KMS-11 (cell line): ENCODE results near the gene MYO5C.

Experiments used
- H2AFZ ChIP-seq: fragments of 200-600 bp; sonication (generic); 2 replicates; pipeline ENCODE4 v1.6.1; 2016; ENCODE audit warnings: antibody characterized with exemption, mixed run types, low read depth
- H3K27ac ChIP-seq: fragments of 200-600 bp; sonication (generic); 2 replicates; pipeline ENCODE4 v1.6.1; 2016; ENCODE audit warnings: mild to moderate bottlenecking, mixed run types
- H3K27me3 ChIP-seq: fragments of 200-600 bp; sonication (generic); 2 replicates; pipeline ENCODE4 v1.6.1; 2017; ENCODE audit warnings: mild to moderate bottlenecking, low read depth, mixed run types, moderate library complexity; ENCODE audit not compliant: insufficient read depth
- H3K36me3 ChIP-seq: fragments of 200-600 bp; sonication (generic); 2 replicates; pipeline ENCODE4 v1.6.1; 2017; ENCODE audit warnings: mild to moderate bottlenecking, mixed run types; ENCODE audit not compliant: insufficient read depth
- H3K4me1 ChIP-seq: fragments of 200-600 bp; sonication (generic); 2 replicates; pipeline ENCODE4 v1.6.1; 2016; ENCODE audit warnings: mild to moderate bottlenecking, low read depth, mixed run types; ENCODE audit not compliant: poor library complexity, severe bottlenecking
- H3K4me2 ChIP-seq: fragments of 200-600 bp; sonication (generic); 2 replicates; pipeline ENCODE4 v1.7.0; 2016; ENCODE audit warnings: mild to moderate bottlenecking, mixed run types
- H3K4me3 ChIP-seq: fragments of 200-600 bp; sonication (generic); IDR thresholded peaks from 2 replicates; pipeline ENCODE4 v1.6.1; 2017; ENCODE audit warnings: low read depth, low read length, mixed read lengths; ENCODE audit not compliant: insufficient read depth
- H3K79me2 ChIP-seq: fragments of 200-600 bp; sonication (generic); 2 replicates; pipeline ENCODE4 v1.6.1; 2016; ENCODE audit warnings: low read depth, mixed run types; ENCODE audit not compliant: insufficient read depth
- H3K9ac ChIP-seq: fragments of 200-600 bp; sonication (generic); 2 replicates; pipeline ENCODE4 v1.6.1; 2016; ENCODE audit warnings: mild to moderate bottlenecking, mixed run types
- H4K20me1 ChIP-seq: fragments of 200-600 bp; sonication (generic); 2 replicates; pipeline ENCODE4 v1.6.1; 2016; ENCODE audit warnings: mild to moderate bottlenecking, mixed run types; ENCODE audit not compliant: insufficient read depth
- CTCF ChIP-seq: fragments of 200-600 bp; sonication (generic); conservative IDR thresholded peaks from 2 replicates; pipeline ENCODE4 v1.6.1; 2017; ENCODE audit warnings: low read depth, mild to moderate bottlenecking, antibody characterized with exemption, low read length, moderate library complexity, mixed read lengths

Gene MYO5C

DNA sequence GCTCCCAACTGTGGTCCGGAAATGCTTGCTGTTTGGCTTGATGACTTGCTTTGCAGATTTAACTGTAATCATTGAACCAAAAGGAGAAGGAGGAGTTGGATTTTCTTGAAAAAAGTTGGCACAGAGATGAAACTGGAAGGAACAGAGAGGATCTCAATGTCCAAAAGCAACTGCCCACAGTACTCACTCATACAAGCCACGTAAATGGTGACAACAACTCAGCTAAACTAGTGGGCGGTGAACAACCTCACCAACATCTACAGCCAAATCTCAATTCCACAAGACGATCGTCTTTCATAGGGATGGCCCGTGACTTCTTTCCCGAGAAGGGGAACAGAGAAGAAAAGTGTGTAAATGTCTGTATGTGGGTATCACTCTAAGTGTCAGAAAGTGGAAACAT, 48.1 kb downstream of the MYO5C start:
- Histone ChIP-seq H3K36me3 (no peaks in the 10 kb centered on the region), H3K4me1 (peaks cover 10% of the 10 kb centered on the region), H3K4me2 (no peak overlapping the region), H3K27me3 (no peaks in the 10 kb centered on the region), H3K4me3 (no peak overlapping the region), H3K9ac (no peak overlapping the region), H4K20me1 (no peaks in the 10 kb centered on the region), H3K79me2 (no peaks in the 10 kb centered on the region), H3K27ac (no peak overlapping the region), H2AFZ (no peak overlapping the region)
- TF ChIP-seq CTCF: no peak

GRCh38 chr15:52246686-52247431, 48.7 kb downstream of the MYO5C start:
- no peak overlapping the region for H3K4me3 ChIP-seq
- no peak overlapping the region for H3K27ac ChIP-seq
- H4K20me1 ChIP-seq: no peaks in the 10 kb centered on the region
- no peak overlapping the region for H3K9ac ChIP-seq
- peaks cover 10% of the 10 kb centered on the region for H3K4me1 ChIP-seq
- H2AFZ ChIP-seq: no peak overlapping the region
- no peak overlapping the region for H3K4me2 ChIP-seq
- TF ChIP-seq CTCF: no peak
- H3K27me3 ChIP-seq: no peaks in the 10 kb centered on the region
- H3K36me3 ChIP-seq: no peaks in the 10 kb centered on the region
- no peaks in the 10 kb centered on the region for H3K79me2 ChIP-seq

DNA sequence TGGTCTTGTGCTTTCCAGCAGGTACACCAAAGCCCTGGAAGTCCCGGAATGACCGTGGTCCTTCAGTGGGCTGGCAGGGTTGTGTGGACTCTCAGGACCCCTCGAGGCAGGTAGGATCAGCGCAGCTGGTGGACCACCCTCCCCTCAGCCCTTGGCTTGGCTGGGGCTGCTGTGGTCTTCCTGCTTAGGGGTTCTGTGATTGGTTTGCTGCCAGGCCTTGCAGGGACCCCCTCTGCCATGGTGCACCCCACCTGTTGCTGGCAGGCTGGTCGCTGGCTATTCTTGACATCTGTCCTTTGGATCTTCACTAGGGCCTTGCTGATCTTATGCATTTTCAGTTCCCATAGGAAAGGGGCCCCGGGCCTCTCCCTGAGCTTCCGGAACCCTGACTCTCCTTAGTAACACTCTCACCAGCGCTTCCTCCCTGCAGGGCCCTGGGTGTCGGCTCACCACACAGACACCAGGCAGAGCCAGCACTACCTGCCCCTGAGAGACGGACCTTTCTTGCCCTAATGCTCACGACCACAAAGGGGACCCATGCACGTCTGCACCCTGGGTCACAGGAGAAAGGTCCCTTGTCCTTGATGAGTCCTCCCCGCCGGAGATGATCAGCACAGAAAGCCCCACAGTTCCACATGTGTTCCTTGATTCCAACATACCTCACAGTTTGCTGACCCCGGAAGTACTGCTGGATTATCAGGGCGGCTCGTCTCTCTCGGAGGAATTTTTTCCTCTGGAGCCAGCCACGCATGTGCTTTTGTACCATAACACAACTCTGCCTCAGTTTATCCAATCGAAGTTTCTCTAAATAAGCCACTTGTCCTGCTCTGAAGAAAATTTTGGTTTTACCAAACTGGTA, 51.7 kb downstream of the MYO5C start:
- H3K27me3 ChIP-seq: no peaks in the 10 kb centered on the region

GRCh38 chr15:52243286-52243685, 52.3 kb downstream of the MYO5C start:
- Histone ChIP-seq H3K27me3 (no peaks in the 10 kb centered on the region), H3K4me1 (peaks cover 10% of the 10 kb centered on the region), H3K79me2 (no peaks in the 10 kb centered on the region), H2AFZ (no peak overlapping the region), H4K20me1 (no peaks in the 10 kb centered on the region), H3K27ac (no peak overlapping the region), H3K4me2 (no peak overlapping the region), H3K36me3 (no peaks in the 10 kb centered on the region), H3K9ac (no peak overlapping the region), H3K4me3 (no peak overlapping the region)
- no peak for TF ChIP-seq CTCF

More for the DNA sequence above, 51.7 kb downstream of the MYO5C start:
- TF ChIP-seq CTCF: no peak
- H3K4me2 ChIP-seq: no peak overlapping the region
- peaks cover 10% of the 10 kb centered on the region for H3K4me1 ChIP-seq
- no peaks in the 10 kb centered on the region for H3K36me3 ChIP-seq
- H2AFZ ChIP-seq: no peak overlapping the region
- no peak overlapping the region for H3K9ac ChIP-seq
- H3K27ac ChIP-seq: no peak overlapping the region
- H3K79me2 ChIP-seq: no peaks in the 10 kb centered on the region
- H4K20me1 ChIP-seq: no peaks in the 10 kb centered on the region
- no peak overlapping the region for H3K4me3 ChIP-seq
